Vagina (tissue), 2 donors: Measurements from ENCODE around the gene GNG4.

Experiments used
- CTCF ChIP-seq, 3 experiments: fragments of 450-650 bp in 2 of 3; fragments of 200-600 bp in 1 of 3; sonication (generic) in 1 of 3; IDR thresholded peaks; one replicate each; pipeline ENCODE4 v1.5.1; 2017 to 2019; ENCODE audit warnings: antibody characterized with exemption in 3 of 3, mild to moderate bottlenecking in 2 of 3, moderate library complexity in 2 of 3
- POLR2A ChIP-seq, 2 donors: fragments of 450-650 bp; IDR thresholded peaks; one replicate each; pipeline ENCODE4 v1.6.1; 2017; ENCODE audit warnings: antibody characterized with exemption in 2 of 2, mild to moderate bottlenecking in 2 of 2, moderate library complexity in 2 of 2
- POLR2AphosphoS5 ChIP-seq, 2 donors: sonication (generic); formaldehyde crosslinking; IDR thresholded peaks; one replicate each; pipeline ENCODE4 v1.9.0; 2017; ENCODE audit warnings: antibody characterized with exemption in 2 of 2, mild to moderate bottlenecking in 2 of 2, low read depth in 1 of 2; ENCODE audit not compliant: insufficient read depth in 1 of 2

GRCh38 chr1:235688096-235688495 lies 38.5 kb upstream of the GNG4 start:
- no peak for TF ChIP-seq POLR2AphosphoS5 (IDR thresholded peaks at IDR 0.05; ENCODE audit: insufficient read depth in 1 of 2, low read depth in 1 of 2)
- TF ChIP-seq CTCF (IDR thresholded peaks at IDR 0.05): no peak
- TF ChIP-seq POLR2A (IDR thresholded peaks at IDR 0.05): no peak
